Neuronal stem cell (in vitro differentiated cells): Measurements from ENCODE around the gene DHH. TPM values are rescaled to one million over a fixed set of nuclear protein-coding genes. Genes with fewer than 3 reads are reported as not detected.
A peak's percentile ranks its signal among the peaks of the same experiment; 100 is the strongest.

ENCODE experiments used
- DNase-seq: peaks from one replicate; pipeline ENCODE4 v3.0.0-alpha.2; 2013; ENCODE audit warnings: low spot score
- H2AFZ ChIP-seq: one replicate; pipeline ENCODE4 v1.6.1; 2013; ENCODE audit warnings: mild to moderate bottlenecking, low read length, inconsistent platforms
- H2AK5ac ChIP-seq: 2 replicates; pipeline ENCODE4 v1.6.1; 2013; ENCODE audit warnings: low read depth, mild to moderate bottlenecking, inconsistent platforms, low read length, moderate library complexity, mixed read lengths
- H2BK120ac ChIP-seq: 2 replicates; pipeline ENCODE4 v1.6.1; 2013; ENCODE audit warnings: low read depth, mild to moderate bottlenecking, inconsistent platforms, low read length, moderate library complexity, mixed read lengths
- H2BK12ac ChIP-seq: one replicate; pipeline ENCODE4 v1.6.1; 2013; ENCODE audit warnings: low read length, inconsistent platforms
- H2BK15ac ChIP-seq: 2 replicates; pipeline ENCODE4 v1.6.1; 2013; ENCODE audit warnings: mild to moderate bottlenecking, low read length, inconsistent platforms, mixed read lengths
- H2BK5ac ChIP-seq: one replicate; pipeline ENCODE4 v1.6.1; 2013; ENCODE audit warnings: inconsistent platforms, mild to moderate bottlenecking, low read length, moderate library complexity
- H3K14ac ChIP-seq: one replicate; pipeline ENCODE4 v1.6.1; 2013; ENCODE audit warnings: low read length, inconsistent platforms
- H3K18ac ChIP-seq: 2 replicates; pipeline ENCODE4 v1.6.1; 2013; ENCODE audit warnings: low read length, inconsistent platforms
- H3K23ac ChIP-seq: 2 replicates; pipeline ENCODE4 v1.6.1; 2013; ENCODE audit warnings: low read depth, mild to moderate bottlenecking, mixed read lengths, low read length, inconsistent platforms; ENCODE audit not compliant: poor library complexity
- H3K27ac ChIP-seq: replicated peaks from 3 replicates; pipeline ENCODE4 v1.5.1; 2013; ENCODE audit warnings: low read length, inconsistent platforms
- H3K27me3 ChIP-seq, 3 experiments: 2 replicates each; pipeline ENCODE4 v1.6.1; 2013; ENCODE audit warnings: low read length in 3 of 3, mild to moderate bottlenecking in 2 of 3, inconsistent platforms in 1 of 3, low read depth in 1 of 3, mixed read lengths in 1 of 3, moderate library complexity in 1 of 3; ENCODE audit not compliant: control insufficient read depth in 3 of 3, insufficient read depth in 3 of 3
- H3K36me3 ChIP-seq, 2 donors: replicated peaks in 1 of 2; 2 replicates each; pipeline ENCODE4 v1.6.1; 2013; ENCODE audit warnings: low read length in 2 of 2; ENCODE audit not compliant: control insufficient read depth in 2 of 2, insufficient read depth in 2 of 2
- H3K4ac ChIP-seq: 2 replicates; pipeline ENCODE4 v1.6.1; 2013; ENCODE audit warnings: inconsistent platforms, mild to moderate bottlenecking, low read length, moderate library complexity
- H3K4me1 ChIP-seq, 2 donors: 1 replicate in 1 of 2; 2 replicates in 1 of 2; pipeline ENCODE4 v1.6.1; 2013; ENCODE audit warnings: low read length in 2 of 2, low read depth in 1 of 2; ENCODE audit not compliant: control insufficient read depth in 2 of 2, insufficient read depth in 1 of 2
- H3K4me2 ChIP-seq: one replicate; pipeline ENCODE4 v1.6.1; 2013; ENCODE audit warnings: mild to moderate bottlenecking, low read length, inconsistent platforms; ENCODE audit not compliant: insufficient read depth, poor library complexity, severe bottlenecking
- H3K4me3 ChIP-seq, 2 donors: 2 replicates each; pipeline ENCODE4 v1.5.1; 2013; ENCODE audit warnings: low read length in 2 of 2, mild to moderate bottlenecking in 2 of 2, inconsistent platforms in 1 of 2, moderate library complexity in 1 of 2
- H3K79me1 ChIP-seq: one replicate; pipeline ENCODE4 v1.6.1; 2013; ENCODE audit warnings: low read depth, mild to moderate bottlenecking, inconsistent platforms, low read length, moderate library complexity
- H3K9ac ChIP-seq: one replicate; pipeline ENCODE4 v1.6.1; 2013; ENCODE audit warnings: mild to moderate bottlenecking, low read depth, low read length, inconsistent platforms; ENCODE audit not compliant: poor library complexity
- H3K9me3 ChIP-seq, 2 donors: replicated peaks in 1 of 2; 2 replicates each; pipeline versions ENCODE3 to v1.6.1; 2013; ENCODE audit warnings: low read length in 2 of 2, mild to moderate bottlenecking in 2 of 2, inconsistent platforms in 1 of 2, low read depth in 1 of 2, mixed read lengths in 1 of 2, moderate library complexity in 1 of 2; ENCODE audit not compliant: control insufficient read depth in 2 of 2, insufficient read depth in 1 of 2
- H4K8ac ChIP-seq: one replicate; pipeline ENCODE4 v1.6.1; 2013; ENCODE audit warnings: low read depth, mild to moderate bottlenecking, inconsistent platforms, low read length, moderate library complexity
- H4K91ac ChIP-seq: one replicate; pipeline ENCODE4 v1.6.1; 2013; ENCODE audit warnings: low read length, low read depth, mild to moderate bottlenecking, inconsistent platforms; ENCODE audit not compliant: poor library complexity
- WGBS, 2 donors: extraction: QIAGEN DNeasy Blood & Tissue Kit; methylation state at CpG; one replicate each; pipeline ENCODE4 v1.1.7; 2013; ENCODE audit warnings: missing lambda C conversion rate in 2 of 2, mixed read lengths in 1 of 2; ENCODE audit not compliant: insufficient read length in 2 of 2, insufficient replicate concordance in 1 of 2; ENCODE audit errors: extremely low coverage in 2 of 2; 5-methylcytosine and 5-hydroxymethylcytosine counted together
- polyA plus RNA-seq, 2 experiments: library from polyadenylated mRNA; stranded (reverse); fragments of 200-250 nt; gene quantifications; one replicate each; pipeline ENCODE4 v1.2.3, GENCODE V29; 2013

DHH gene
- polyA plus RNA-seq (2013, experiment 1 of 2), result 0.14 TPM
- polyA plus RNA-seq (2013, experiment 2 of 2), result 0.12 TPM

DNA sequence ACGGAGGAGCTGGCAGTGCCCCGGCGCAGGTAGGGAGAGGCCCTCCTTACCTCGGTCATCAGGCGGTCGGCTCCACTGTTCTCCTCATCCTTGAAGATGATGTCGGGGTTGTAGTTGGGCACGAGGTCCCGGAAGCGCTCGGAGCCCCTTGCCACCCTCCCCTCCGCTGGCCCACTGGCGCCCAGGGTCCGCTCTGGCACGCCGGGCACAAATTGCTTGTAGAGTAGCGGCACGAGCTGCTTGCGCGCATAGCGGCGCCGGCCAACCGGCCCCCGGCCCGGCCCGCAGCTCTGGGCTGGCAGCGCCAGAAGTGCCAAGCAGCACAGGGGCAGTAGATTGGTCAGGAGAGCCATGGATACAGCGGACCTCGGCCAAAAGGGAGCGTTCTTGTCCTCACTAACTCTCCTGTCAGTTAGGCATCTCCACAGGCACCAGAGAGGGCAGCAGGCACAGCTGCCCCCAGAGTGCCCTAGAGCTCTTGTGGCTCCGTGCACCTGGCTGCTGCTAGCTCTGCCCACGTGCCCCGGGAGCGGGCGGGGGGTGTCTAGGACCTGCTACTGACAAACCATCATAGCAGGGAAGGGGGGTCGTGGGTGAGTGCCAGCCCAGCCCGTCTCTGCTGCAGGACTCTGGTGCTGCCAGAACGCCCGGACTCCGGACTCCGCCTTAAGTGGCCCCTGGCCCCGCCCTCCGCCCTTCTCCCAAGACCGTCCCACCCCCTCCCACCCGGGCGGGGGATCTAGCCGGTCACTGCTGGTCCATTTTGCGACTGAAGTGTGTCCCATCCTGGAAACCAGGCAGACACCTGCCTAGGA is at the start of gene DHH:
TSS of gene DHH (minus strand) at position 642 of the 815 bp plus-strand sequence. CDS start at position 353, 289 bp downstream.
- H3K4me2 ChIP-seq, result peak within 1 kb of the TSS; percentile 51

DNA sequence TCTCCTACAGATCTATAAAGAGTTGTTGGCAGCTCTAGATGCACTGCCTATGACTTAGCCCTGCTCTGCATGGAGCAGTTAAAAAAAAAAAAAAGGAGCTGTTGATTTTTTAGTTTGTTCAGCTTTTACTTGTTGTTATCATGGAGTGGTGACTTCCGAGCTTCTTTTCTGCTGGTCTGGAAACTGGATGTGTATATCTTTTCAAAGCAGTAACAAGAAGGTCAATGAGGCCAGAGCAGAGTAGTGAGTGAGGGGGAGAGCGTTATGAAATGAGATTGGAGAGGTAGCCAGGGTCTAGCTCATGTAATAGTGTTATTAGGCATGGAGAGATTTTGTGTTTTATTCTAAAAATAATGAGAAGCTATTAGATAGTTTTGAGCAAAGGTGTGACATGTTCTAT is 49.8 kb upstream of the DHH start:
- no peak overlapping the region for H2BK120ac ChIP-seq
- H3K4me3 ChIP-seq, result no peak overlapping the region
- no peak overlapping the region for H2BK12ac ChIP-seq
- no peak overlapping the region for H3K27ac ChIP-seq
- H2AFZ ChIP-seq, result no peak overlapping the region
- H3K9me3 ChIP-seq, result no peaks in the 10 kb centered on the region
- no peak overlapping the region for H3K23ac ChIP-seq
- H3K14ac ChIP-seq, result no peak overlapping the region
- no peak overlapping the region for H4K8ac ChIP-seq
- no peak for DNase-seq
- H3K9ac ChIP-seq, result no peak overlapping the region
- no peak overlapping the region for H2AK5ac ChIP-seq
- no peak overlapping the region for H3K18ac ChIP-seq
- H2BK15ac ChIP-seq, result no peak overlapping the region
- H3K4me2 ChIP-seq, result no peak overlapping the region
- H3K36me3 ChIP-seq, result no peaks in the 10 kb centered on the region
- H2BK5ac ChIP-seq, result no peak overlapping the region
- H3K79me1 ChIP-seq, result no peaks in the 10 kb centered on the region
- no peaks in the 10 kb centered on the region for H3K4me1 ChIP-seq
- no peak overlapping the region for H3K4ac ChIP-seq
- H3K27me3 ChIP-seq, result no peaks in the 10 kb centered on the region
- no CpG with 5 or more reads among the region's 2 CpGs for WGBS, 2 donors
- H4K91ac ChIP-seq, result no peak overlapping the region

More for the DNA sequence above, at the start of gene DHH:
- H3K18ac ChIP-seq, result peak within 1 kb of the TSS; percentile 82
- H3K9ac ChIP-seq, result peak within 1 kb of the TSS; percentile 80
- peaks cover 11 to 40% of the 10 kb centered on the region in 2 donors for H3K36me3 ChIP-seq
- no peak for DNase-seq
- no peak within 1 kb of the TSS for H4K91ac ChIP-seq
- peak within 1 kb of the TSS in 1 of 2 donors; percentile 65 for H3K4me3 ChIP-seq
- no CpG with 5 or more reads among the region's 49 CpGs for WGBS, 2 donors
- H3K23ac ChIP-seq, result peak within 1 kb of the TSS; percentile 68
- peaks cover 19 to 36% of the 10 kb centered on the region in 2 donors for H3K4me1 ChIP-seq
- peak within 1 kb of the TSS; percentile 47 for H2AFZ ChIP-seq
- peak within 1 kb of the TSS; percentile 90 for H2AK5ac ChIP-seq
- peak within 1 kb of the TSS; percentile 35 for H2BK12ac ChIP-seq
- H3K14ac ChIP-seq, result peak within 1 kb of the TSS; percentile 27
- no peak within 1 kb of the TSS for H3K27ac ChIP-seq
- no peak within 1 kb of the TSS for H2BK120ac ChIP-seq
- peak within 1 kb of the TSS; percentile 68 for H2BK15ac ChIP-seq
- H3K9me3 ChIP-seq, result peaks cover 2% of the 10 kb centered on the region in 2 donors
- H2BK5ac ChIP-seq, result no peak within 1 kb of the TSS
- H3K79me1 ChIP-seq, result no peaks in the 10 kb centered on the region
- no peak within 1 kb of the TSS for H3K4ac ChIP-seq
- peaks cover 28 to 50% (median 40%) of the 10 kb centered on the region in 3 experiments for H3K27me3 ChIP-seq
- H4K8ac ChIP-seq, result no peak within 1 kb of the TSS

DNA sequence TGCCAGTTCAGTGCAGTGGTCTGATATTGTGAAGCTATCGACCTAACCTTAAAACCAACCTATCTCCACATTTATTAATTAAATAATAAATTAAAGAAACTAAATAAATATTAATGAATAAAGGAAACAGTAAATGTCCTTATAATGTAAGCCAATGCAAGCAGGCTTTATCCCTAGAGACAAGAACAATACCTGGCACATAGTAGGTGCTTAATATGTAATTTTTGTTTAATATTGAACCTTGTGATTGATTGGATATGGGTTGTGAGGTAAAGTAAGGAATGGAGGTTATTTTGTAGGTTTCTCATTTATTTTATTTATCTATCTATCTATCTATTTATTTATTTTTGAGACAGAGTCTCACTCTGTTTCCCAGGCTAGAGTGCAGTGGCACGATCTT is 44.4 kb upstream of the DHH start:
- Histone ChIP-seq H3K27me3 (no peaks in the 10 kb centered on the region), H2AK5ac (no peak overlapping the region), H3K27ac (no peak overlapping the region), H2BK120ac (no peak overlapping the region), H3K18ac (no peak overlapping the region), H3K9me3 (no peaks in the 10 kb centered on the region), H3K4ac (no peak overlapping the region), H4K91ac (no peak overlapping the region), H3K14ac (no peak overlapping the region), H3K4me1 (no peaks in the 10 kb centered on the region), H2BK15ac (no peak overlapping the region), H3K36me3 (no peaks in the 10 kb centered on the region), H2BK12ac (no peak overlapping the region), H2AFZ (no peak overlapping the region), H3K79me1 (no peaks in the 10 kb centered on the region), H3K9ac (no peak overlapping the region), H2BK5ac (no peak overlapping the region), H3K23ac (no peak overlapping the region), H3K4me2 (no peak overlapping the region), H3K4me3 (no peak overlapping the region), H4K8ac (no peak overlapping the region)
- DNase-seq, result no peak
- WGBS, 2 donors, result no CpG with 5 or more reads among the region's 2 CpGs

DNA sequence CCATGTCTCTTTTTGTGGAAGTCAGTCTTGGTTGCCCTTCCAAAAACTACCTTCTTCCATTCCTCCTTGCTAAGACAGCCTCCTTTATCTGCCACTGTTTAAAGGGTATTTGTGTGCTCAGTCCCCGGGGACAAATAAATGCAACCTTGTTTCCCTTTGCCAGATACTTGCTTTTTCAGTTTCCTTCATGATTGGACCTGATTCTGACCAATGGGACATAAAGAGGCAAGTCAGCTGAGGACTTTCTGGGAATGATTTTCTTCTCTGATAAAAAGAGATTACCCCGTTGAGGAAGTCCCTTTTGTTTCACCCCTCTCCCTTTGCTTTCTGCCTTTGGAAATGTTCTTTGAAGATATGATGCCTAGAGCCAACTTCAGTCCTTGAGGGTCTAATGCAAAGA is 44.0 kb upstream of the DHH start:
- no peaks in the 10 kb centered on the region for H3K9me3 ChIP-seq
- no peak overlapping the region for H3K14ac ChIP-seq
- DNase-seq, result no peak

More for the DNA sequence above, 44.0 kb upstream of the DHH start:
- H4K91ac ChIP-seq, result no peak overlapping the region
- H4K8ac ChIP-seq, result no peak overlapping the region
- no peaks in the 10 kb centered on the region for H3K27me3 ChIP-seq
- H3K36me3 ChIP-seq, result no peaks in the 10 kb centered on the region
- no peak overlapping the region for H3K23ac ChIP-seq
- no peaks in the 10 kb centered on the region for H3K4me1 ChIP-seq
- H2AFZ ChIP-seq, result no peak overlapping the region
- H2BK15ac ChIP-seq, result no peak overlapping the region
- WGBS, 2 donors, result no CpG with 5 or more reads among the region's 2 CpGs
- no peak overlapping the region for H2BK12ac ChIP-seq
- no peak overlapping the region for H2BK120ac ChIP-seq
- H2BK5ac ChIP-seq, result no peak overlapping the region
- no peak overlapping the region for H3K4me2 ChIP-seq
- no peak overlapping the region for H3K27ac ChIP-seq
- H3K4ac ChIP-seq, result no peak overlapping the region
- no peak overlapping the region for H3K9ac ChIP-seq
- H2AK5ac ChIP-seq, result no peak overlapping the region
- no peaks in the 10 kb centered on the region for H3K79me1 ChIP-seq
- H3K4me3 ChIP-seq, result no peak overlapping the region
- no peak overlapping the region for H3K18ac ChIP-seq
